ENCODE data around the gene ST8SIA6.
"Not testable (repeated sequence)": the region's sequence is repeated elsewhere in the genome, so short reads cannot be mapped to it uniquely, and the experiment has no call there.

The ST8SIA6 gene

DNA sequence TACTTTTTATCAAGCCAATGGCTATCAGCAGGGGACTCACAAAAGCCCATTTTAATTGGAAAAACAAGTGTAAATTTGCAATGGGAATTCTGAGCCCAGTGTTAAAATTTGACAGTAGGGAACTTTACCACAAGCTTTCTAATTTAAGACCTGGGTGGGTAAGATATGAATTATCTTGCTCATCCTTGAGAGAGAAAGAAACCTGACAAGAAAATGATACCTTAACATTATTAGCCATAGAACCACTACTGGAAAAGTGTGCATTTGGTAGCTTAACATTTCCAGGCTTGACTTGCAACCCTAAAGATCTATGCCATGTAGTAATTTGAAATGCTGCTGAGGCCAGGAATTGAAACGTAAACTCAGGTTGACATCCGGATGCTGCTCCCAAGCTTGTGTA lies 2.7 kb upstream of the ST8SIA6 start:
- DNase-seq (ENCODE audit: low read depth, low spot score), result no peak

DNA sequence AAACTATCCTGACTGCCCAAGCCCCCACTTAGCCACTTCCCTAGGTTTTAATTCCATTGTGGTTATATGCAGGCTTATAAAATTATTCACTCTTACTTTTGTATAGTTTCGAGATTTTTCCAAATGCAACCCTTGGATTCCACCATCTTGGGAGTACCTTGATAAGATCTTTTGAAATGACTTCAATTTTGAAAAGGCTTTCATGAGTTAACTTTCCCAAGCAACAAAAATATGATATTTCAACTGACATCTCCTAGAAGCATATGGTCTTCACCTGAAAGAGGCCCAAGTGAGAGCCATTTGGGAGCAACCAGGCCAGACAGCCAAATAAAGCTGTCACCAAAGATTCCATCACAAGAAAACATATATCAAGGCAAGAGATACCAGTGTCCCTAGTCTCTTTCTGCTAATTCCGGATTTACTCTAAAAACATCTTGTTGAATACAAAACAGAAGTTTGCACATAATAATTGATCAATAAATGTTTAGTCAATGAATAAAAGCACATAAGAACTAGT lies 1.7 kb upstream of the ST8SIA6 start:
- no peak for DNase-seq (ENCODE audit: low read depth, low spot score)

DNA sequence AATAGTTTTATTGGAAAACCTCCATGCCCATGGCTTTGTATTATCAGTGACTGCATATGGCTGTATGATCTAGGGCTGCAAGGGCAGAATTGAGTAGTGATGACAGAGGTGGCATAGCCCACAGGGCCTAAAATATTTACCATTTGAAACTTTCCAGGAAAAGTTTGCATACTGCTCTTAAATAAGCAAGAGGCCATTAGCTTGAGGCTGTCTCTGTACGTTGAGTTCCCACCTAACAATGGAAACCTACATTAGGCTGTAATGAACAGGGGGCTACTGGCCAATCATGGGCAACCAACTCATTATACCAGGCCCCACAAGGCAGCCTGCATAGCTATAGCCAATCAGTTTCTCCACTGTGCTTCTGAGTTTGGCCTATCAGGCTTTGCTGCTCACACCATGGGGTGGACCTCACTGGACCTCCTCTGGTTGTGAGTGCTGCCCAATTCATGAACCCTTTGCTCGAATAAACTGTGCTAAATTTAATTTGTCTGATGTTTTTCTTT lies 673 bp upstream of the ST8SIA6 start:
- DNase-seq (ENCODE audit: low read depth, low spot score), result no peak

DNA sequence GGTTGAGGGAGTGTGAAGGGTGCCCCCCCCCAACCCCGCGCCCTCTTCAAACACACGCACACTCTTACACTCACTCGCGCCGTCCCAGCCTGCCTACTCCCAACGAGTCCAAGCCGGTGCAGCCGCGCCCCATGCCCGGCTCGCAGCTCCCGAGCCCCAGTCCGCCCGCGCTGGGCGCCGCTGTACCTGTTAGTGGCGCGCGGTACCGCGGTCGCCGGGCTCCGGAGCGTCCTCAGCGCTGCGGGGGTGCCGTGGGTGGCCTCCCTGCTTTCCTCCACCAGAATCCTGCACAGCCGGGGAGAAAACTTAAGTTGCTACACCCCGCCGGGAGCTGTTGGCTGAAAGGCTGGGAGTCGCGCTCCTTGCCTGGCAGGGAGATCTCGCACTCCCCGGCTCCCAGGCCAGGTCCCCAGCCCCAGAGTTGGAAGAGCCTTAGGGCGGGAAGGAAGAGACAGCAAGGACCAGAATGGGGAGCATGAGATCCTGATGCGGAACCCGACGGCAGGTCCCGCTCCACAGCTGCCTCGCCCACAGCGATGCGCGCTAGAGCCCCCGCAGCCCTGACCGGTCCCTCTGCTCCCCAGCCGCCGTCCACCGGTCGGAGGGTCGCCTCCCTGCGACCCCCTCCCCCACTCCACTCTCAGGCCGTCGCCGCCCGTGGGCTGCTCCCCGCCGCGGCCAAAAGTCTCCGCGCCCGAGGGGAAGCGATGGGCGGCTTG lies 863 bp downstream of the ST8SIA6 start:
- no peak for DNase-seq (ENCODE audit: low read depth, low spot score)

DNA sequence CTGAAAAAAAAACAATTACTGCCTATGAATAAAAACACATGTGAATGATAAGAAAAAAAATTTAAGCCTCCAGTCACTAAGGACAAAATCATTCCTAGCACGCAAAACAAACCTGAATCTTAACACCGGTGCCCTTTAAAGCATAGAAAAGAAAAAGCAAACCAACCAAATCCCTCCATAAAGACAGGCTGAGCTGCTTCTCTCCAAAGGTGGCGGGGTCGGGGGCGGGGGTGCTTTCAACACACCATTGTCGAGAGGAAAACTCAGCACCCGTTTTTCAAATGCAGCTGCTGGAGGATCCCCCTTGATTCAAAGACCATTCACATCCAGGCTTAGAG lies 1.4 kb downstream of the ST8SIA6 start:
- no peak for DNase-seq (ENCODE audit: low read depth, low spot score)

DNA sequence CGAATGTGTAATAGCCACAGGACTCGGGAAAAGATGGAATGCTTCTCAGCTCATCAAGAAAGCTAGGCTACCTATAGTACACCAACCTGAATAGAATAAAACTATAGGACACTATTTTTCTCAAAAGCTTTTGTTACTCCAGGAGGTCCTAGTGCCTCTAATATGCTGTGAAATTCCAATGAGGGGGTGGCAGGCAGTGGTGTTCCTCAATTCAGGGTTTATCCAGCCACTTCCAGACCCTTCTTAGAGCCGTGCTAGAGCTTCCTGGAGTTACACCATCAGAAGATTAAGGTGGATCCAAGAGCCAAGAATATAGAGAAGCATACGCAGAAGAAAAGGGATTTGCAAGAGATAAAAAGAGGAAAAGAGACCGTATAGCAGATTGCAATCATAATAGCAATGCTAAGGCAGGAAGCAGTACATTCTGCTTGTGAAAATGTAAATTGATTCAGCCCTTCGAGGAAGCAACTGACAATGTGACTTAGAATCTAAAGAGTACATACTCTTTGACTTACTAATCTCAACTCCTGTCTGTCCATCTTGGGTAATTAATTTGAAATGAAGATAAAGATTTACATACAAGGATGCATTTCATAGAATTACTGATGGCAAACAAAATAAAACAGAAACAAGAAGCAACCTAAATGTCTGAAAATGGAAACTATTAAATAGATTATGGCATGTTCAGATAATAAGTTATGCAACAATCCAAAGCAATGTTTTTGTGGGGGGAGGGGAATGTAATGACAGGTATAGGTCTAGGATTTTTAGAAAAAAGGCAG lies 2.1 kb downstream of the ST8SIA6 start:
- no peak for DNase-seq (ENCODE audit: low read depth, low spot score)

DNA sequence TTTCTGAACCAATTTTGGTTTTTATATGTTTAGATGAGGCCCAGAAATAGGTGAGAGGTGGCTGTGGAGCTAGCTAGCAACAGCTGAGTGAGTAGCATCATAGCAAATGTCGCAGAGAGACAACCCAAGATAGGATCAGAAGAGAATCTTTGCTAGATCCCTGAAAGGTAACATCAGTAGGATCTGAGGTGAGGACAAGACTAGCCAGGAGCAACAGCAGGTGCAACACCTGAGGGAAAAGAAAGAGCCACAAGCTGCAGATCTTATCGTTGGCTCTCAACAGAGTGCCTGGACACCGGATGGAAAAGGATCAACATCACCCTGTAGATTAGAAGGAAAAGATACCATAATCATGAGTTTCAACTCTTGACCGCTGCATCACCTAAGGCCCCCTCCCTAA lies 4.4 kb downstream of the ST8SIA6 start:
- no peak for DNase-seq (ENCODE audit: low read depth, low spot score)

DNA sequence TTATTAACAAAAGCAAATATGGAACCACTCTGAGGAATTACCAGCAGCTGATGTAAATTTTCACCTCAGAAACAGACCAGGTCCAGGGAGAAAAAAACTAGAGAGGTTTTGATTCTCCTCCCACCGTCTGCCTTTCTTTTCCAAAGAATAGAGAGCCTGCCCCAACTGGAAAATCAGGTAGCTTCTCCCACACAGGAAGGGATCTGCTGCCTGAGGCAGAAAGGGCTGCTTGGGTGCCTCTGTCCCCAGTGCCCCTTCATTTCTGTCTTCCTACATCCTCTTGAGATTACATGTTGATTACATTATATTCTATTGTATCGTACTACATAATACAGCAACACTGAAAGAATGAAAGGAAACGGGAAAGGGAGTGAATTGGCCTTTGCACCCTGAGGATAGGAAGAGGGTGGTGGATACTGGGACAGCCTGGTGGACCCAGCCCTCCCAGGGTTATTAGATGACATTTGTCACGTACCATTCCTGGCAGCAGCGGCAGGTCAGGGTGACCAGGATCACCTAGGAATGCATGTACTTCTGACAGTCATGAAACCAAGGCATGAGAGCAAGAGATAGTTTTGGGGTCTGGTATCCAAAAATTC lies 8.9 kb downstream of the ST8SIA6 start:
- DNase-seq (ENCODE audit: low read depth, low spot score), result no peak

DNA sequence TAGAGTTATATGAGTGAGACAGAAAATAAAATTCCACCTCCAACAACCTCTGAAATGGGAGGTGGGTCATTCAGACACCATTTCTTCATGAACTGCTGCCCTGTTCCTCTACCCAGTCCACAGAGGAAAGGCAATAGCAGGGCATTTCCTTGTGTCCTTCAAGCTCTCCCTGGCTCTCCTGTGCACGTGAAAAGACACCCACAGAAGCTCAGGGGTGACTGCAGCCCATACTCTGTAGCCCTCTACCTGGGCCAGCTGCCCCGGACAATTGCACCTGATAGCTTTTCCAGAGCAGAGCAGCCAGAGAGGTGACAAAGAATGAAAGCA lies 10.0 kb downstream of the ST8SIA6 start:
- no peak for DNase-seq (ENCODE audit: low read depth, low spot score)

DNA sequence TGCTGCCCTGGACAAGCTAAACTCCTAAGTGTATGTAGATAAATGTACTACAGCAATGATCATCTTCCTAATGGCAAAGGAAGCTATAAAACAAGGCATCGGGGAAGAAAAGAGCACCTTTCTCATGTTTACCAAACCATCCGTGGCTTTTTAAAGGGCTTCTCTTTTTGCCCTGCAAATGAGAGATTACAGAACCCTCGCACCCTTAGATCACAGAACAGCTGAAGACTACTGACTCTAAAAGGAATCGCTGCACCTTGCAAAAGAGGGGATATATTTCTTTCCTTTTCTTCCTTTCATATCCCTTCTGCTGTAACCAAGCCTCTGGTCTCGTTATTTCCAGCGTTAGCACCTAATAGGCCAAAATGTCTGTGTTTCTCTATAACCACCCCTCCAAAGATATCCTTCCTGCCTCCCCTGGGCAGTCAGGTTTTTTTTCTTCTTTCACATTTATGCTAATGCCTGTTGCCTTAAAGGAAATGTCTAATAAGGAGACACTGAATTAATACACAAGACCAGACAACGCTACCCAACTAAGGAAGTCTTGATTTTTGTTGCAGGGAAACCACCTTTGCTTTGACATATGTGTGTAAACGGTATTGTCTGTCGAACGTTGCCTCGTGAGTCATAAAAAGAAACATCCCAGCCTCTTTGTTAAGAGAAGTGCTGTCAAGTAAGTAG lies 10.5 kb downstream of the ST8SIA6 start:
- DNase-seq (ENCODE audit: low read depth, low spot score), result no peak

DNA sequence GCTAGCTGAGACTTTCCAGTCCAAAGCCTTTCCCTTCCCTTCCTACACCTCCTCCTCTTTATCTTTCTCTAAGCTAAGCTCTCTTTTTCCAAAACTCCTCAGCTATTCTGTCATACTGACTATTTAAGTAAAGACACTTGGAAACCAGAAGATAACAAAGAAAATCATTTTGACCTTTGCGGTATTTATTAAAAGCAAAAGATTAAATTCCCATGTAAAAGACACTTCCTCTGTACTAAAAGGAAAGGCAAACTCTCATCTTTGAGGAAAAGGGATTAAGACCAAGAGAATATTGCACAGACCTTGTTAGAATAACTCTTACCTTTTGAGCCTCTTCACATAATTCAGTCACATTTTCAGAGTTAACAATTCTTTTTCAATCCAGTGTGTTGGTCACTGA lies 15.8 kb downstream of the ST8SIA6 start:
- DNase-seq (ENCODE audit: low read depth, low spot score), result no peak

DNA sequence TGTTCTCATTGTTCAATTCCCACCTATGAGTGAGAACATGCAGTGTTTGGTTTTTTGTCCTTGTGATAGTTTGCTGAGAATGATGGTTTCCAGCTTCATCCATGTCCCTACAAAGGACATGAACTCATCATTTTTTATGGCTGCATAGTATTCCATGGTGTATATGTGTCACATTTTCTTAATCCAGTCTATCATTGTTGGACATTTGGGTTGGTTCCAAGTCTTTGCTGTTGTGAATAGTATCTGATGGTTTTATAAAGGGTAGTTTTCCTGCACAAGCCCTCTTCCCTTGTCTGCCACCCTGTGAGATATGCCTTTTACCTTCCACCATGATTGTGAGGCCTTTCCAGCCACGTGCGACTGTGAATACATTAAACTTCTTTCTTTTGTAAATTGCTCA lies 17.8 kb downstream of the ST8SIA6 start:
- not testable (repeated sequence) for DNase-seq (ENCODE audit: low read depth, low spot score)

DNA sequence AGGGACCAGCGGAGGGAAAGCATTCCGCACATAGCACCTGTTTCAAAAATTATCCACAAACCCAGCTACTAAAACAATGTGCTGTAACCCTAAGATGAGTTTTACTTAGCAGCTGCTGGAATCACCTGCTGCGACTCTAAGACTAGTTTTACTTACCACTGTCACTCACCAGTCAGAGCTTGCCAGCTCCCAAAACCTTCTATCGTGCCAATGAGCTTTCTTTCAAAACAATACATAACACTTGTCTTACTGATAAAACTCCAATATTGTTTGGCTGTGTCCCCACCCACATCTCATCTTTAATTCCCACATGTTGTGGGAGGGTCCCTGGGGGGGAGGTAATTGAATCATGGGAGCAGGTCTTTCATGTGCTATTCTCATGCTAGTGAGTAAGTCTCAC lies 18.4 kb downstream of the ST8SIA6 start:
- DNase-seq (ENCODE audit: low read depth, low spot score), result no peak

DNA sequence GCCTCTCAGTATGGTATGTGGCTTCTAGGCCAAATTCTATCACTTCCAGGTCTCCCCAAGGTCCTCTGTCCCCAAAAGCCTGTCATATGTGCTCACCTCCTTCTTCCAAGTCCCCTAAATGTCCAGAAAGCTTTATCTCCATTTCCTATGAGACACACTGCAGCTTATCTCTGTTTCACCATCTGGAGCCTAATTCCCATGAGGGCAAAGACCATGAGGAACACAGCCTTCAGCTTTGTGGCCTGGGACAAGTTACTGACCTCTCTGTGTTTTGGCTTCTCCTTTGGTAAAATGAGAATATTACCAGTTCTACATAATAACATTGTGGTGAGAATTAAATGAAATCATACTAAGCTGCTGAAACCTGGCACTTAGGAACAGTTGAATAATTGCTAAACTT lies 19.2 kb downstream of the ST8SIA6 start:
- no peak for DNase-seq (ENCODE audit: low read depth, low spot score)

DNA sequence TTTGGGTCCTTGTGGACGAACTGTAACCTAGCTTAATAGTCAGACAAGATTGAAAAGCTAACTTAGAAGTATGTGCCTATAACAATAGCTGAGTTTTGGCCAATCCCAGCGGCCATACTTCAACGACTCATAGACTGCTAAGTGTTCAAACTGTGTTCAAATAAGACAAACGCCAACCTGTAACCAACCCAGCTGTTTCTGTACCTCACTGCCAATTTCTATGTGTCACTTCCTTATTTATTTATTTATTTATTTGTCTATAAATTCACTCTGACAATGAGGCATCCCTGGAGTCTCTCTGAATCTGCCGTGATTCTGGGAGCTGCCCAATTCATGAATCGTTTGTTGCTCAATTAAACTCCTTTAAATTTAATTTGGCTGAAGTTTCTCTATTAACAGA lies 21.7 kb downstream of the ST8SIA6 start:
- DNase-seq (ENCODE audit: low read depth, low spot score), result no peak

DNA sequence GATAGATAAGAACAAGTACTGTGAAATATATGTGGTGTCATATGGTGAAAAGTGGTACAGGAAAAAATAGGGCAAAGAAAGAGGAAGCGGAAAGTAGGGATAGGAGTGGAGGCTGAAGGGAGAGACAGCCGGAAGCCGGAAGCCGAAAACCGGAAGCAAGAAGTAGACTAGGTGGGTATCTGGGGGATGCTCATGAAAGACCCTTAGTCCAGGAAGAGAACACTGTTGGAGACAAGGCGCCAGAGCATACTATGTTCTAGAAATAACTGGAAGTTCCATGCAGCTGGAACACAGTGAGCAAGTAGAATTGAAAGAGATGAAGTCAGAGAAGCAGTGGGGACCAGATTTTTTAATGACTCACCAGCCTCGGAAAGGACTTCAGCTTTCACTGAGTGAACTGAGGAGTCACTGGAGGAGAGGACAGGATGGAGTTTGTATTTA lies 22.5 kb downstream of the ST8SIA6 start:
- no peak for DNase-seq (ENCODE audit: low read depth, low spot score)

DNA sequence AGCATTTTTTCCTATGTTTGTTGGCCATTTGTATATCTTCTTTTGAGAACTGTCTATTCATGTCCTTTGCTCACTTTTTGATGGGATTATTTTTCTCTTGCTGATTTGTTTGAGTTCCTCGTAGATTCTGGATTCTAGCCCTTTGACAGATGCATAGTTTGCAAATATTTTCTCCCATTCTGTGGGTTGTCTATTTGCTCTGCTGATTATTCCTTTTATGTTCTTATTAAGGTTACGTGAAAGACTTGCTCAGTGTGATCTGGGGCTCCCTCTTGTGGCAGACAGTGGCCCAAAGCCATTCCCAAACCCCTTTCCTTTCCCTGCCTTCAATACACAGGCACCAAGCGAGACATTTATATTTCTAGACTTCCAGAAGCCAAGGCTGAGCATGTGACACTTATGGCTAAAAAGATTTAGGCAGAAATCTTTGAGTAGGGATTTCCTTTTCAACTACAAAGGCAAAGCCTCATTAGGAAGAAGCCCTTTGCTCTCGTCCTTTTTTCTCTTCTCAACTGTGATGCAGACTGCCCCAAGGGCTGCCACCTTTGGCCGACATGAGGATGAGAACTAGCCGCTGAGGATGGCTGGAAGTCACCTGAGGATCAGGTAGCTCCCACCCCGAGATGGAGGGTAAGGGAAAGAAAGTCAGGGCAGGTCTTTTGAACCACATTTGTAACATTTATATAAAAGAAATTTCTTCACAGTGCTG lies 23.6 kb downstream of the ST8SIA6 start:
- DNase-seq (ENCODE audit: low read depth, low spot score), result peak; percentile 78

DNA sequence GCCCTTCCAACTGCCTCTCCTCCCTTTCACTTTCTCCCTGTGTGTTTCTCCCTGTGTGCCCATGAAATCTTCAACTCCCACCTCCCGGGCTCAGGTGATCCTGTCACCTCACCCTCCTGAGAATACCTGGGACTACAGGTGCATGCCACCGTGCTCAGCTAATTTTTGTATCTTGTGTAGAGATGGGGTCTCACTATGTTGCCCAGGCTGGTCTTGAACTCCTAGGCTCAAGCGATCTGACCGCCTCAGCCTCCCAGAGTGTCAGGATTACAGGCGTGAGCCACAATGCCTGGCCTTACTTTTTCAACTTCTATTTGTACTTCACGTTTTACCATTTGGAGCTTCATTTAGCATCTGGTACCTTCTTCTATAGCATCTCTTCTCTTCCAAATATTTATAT lies 24.9 kb downstream of the ST8SIA6 start:
- DNase-seq (ENCODE audit: low read depth, low spot score), result no peak

DNA sequence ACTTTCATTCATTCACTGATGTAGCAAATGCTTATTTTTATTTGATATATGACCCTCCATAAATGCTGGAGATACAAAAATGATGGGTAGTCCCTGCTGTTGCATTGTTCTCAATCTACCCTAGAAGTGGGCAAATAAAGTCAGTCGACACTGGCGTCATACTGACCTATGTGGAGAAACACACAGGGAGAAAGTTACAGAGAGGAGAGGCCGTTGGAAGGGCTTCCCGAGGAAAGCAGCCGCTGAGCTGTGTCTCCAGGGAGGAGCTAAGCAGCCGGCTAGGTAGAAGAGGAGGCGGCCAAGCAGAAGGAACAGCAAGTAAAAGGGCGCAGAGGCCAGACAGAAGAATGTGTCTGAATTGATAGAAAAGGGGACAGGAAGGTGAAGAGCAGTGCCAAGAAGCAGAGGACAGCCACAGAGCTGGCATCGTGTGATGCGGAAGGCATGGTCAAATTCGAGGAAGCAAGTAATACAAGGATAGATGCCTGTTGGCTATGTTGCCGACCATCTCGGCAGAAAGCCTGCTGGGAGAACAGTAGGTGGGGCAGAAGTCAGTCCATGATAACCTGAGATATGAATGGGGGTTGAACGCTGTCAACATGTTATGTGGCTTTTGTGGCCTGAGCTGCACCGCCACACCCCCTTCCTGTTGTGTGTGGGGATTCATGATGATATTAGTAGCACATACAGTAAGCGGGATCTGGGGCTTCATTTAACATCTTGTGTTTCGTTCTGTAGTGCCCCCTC lies 25.9 kb downstream of the ST8SIA6 start:
- no peak for DNase-seq (ENCODE audit: low read depth, low spot score)

DNA sequence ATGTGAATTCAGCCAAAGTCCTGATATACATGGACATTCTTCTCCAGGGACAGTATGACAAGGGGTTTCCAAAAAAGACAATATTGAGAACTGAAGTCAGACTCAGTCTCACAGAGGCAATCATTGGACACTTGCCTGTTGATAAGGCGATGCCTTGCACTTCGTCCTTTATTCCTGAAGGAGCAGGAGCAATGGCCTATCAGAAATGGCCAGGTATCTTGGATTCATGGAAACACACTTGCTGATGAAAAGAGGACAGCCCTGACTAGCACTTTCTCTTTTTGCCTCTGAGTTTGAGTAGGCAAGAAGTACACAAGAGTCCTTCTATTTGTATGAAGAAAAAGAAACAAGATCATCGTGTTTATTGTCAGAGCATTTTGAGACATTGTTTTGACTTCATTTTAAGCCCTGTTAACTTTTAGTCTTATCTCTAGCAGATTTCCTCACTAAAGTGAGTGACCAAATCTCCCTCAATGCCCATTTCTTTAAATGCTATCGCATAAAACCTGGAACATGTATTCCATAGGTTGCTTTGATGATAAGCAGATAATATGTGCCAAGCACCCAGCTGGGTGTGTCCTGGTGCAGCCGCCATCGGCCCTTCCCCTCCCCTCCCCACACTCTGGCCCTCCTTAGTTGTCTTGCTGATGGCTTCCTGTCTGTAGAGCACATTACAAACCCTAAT lies 26.6 kb downstream of the ST8SIA6 start:
- DNase-seq (ENCODE audit: low read depth, low spot score), result no peak

All from smooth muscle cell of the brain vasculature (primary cell).